MM.1S (cell line): ENCODE results near the gene SMYD2.

Experiments used
- CTCF ChIP-seq: fragments of 300-600 bp; sonication (generic); IDR thresholded peaks from 2 replicates; pipeline ENCODE4 v1.5.1; 2016; ENCODE audit warnings: antibody characterized with exemption, low read length, mixed read lengths
- EZH2 ChIP-seq: fragments of 300-600 bp; sonication (generic); optimal IDR thresholded peaks from 2 replicates; pipeline ENCODE3; 2017; ENCODE audit warnings: low read depth, mild to moderate bottlenecking, antibody characterized with exemption, low read length, mixed read lengths
- EZH2phosphoT487 ChIP-seq: fragments of 300-600 bp; sonication (generic); IDR thresholded peaks from 2 replicates; pipeline ENCODE4 v1.6.1; 2018; ENCODE audit warnings: antibody characterized with exemption, low read length

- no peak for TF ChIP-seq CTCF
- no peak for TF ChIP-seq EZH2
- no peak for TF ChIP-seq EZH2phosphoT487
Measured at GRCh38 chr1:214377886-214378285, 96.9 kb downstream of the SMYD2 start.
